ENCODE measurements around the gene GLIPR1L2.
A peak's percentile ranks its signal among the peaks of the same experiment; 100 is the strongest.
"Not testable (repeated sequence)": the region's sequence is repeated elsewhere in the genome, so short reads cannot be mapped to it uniquely, and the experiment has no call there.

GLIPR1L2 gene

DNA sequence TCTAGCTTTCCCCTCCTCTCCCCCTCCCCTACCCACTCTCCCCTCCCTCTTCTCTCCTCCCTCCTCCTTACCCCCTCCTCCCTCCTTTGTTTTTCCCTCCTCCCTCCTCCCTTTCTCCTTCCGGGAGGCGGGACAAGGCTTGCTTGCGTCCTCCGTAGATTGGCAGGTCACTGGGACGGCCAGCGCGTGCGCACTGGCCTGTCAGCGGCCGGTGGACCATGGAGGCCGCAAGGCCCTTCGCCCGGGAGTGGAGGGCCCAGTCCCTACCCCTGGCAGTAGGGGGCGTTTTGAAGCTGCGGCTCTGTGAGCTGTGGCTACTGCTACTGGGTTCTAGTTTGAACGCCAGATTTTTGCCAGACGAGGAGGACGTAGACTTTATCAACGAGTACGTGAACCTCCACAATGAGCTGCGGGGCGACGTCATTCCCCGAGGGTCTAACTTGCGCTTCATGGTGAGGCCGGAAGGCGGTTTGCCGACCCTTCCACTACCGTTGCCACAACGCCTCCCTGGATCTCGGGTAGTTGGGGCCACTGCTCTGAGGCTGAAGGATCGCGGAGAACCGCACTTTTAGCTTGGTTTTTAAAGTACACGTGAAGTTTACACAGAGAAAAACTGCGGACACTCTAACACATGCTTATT is at the start of gene GLIPR1L2:
TSS of gene GLIPR1L2 (plus strand) at position 191 of the 640 bp plus-strand sequence. CDS start at position 219, 28 bp downstream.
- peak; percentile 97 for FAIRE-seq

DNA sequence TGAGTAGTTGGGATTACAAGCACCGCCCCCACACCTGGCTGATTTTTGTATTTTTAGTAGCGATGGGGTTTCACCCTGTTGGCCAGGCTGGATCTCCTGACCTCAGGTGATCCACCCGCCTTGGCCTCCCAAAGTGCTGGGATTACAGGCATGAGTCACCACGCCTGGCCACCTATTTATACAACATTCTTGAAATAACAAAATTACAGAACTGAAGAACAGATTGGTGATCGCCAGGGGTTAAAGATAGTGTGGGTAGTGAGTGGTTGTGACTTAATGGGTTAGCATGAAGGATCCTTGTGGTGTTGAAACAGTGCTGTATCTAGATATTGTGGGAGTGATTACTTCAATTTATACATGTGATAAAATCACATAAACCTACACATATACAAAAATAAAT is 49.0 kb upstream of the GLIPR1L2 start:
- no peak for FAIRE-seq

DNA sequence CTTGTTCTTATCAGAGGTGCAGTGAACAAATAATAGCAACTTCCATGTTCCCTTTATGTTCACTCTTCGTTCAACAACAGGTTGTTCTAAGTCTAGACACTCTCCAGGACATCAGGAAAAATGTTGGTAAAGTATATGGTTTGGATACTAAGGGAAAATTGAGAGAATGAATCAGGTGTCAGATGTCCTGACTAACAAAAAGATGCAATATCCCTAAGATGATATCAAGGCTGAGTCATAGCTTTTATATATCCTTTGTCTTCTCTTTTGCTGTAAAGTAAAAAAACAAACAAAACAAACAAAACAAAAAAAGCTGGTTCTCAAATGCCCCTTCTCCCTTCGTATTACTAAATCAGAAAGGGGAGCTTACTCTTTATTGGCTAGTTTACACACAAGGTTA is 45.4 kb upstream of the GLIPR1L2 start:
- no peak for FAIRE-seq

DNA sequence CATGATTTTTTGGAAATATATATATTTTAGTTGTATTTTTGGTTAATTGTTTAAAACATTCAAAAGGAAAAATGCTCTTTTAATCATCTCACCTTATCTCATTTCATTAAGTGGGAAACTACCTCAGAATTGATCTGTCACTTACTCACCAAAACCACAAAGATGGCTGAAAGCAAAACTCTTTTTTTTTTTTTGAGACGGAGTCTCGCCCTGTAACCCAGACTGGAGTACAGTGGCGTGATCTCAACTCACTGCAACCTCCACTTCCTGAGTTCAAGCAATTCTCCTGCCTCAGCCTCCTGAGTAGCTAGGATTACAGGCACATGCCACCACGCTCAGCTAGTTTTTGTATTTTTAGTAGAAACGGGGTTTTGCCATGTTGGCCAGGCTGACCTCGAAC is 44.7 kb upstream of the GLIPR1L2 start:
- not testable (repeated sequence) for FAIRE-seq

DNA sequence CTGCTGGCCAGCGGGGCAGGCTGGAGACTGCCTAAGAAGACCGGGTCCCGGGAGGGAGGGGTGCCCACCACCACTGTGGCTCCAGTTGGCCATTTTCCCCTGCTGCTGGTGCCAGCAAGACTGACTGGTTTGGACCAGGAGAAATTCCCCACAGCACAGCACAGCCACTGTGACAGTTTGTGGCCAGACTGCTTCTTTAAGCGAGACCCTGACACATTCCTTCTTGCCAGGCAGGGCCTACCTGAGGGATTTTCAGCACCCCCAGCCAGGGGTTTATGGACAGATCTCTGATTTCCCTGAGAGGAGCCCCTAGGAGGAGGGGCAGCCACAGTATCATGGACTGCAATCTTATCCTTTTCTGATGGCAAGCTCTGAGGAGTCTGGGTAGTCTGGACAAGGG is 40.9 kb upstream of the GLIPR1L2 start:
- FAIRE-seq, result no peak

- no peak for FAIRE-seq
Measured at GRCh38 chr12:75350413-75350812, 40.5 kb upstream of the GLIPR1L2 start.

- no peak for FAIRE-seq
Measured at GRCh38 chr12:75354011-75354410, 36.9 kb upstream of the GLIPR1L2 start.

GRCh38 chr12:75360920-75361319 is 30.0 kb upstream of the GLIPR1L2 start:
- no peak for FAIRE-seq

- no peak for FAIRE-seq
Measured at GRCh38 chr12:75361408-75361807, 29.5 kb upstream of the GLIPR1L2 start.

GRCh38 chr12:75364919-75365318 is 26.0 kb upstream of the GLIPR1L2 start:
- FAIRE-seq, result no peak

GRCh38 chr12:75366629-75367028 is 24.3 kb upstream of the GLIPR1L2 start:
- no peak for FAIRE-seq

- no peak for FAIRE-seq
Measured at GRCh38 chr12:75374971-75375370, 15.9 kb upstream of the GLIPR1L2 start.

DNA sequence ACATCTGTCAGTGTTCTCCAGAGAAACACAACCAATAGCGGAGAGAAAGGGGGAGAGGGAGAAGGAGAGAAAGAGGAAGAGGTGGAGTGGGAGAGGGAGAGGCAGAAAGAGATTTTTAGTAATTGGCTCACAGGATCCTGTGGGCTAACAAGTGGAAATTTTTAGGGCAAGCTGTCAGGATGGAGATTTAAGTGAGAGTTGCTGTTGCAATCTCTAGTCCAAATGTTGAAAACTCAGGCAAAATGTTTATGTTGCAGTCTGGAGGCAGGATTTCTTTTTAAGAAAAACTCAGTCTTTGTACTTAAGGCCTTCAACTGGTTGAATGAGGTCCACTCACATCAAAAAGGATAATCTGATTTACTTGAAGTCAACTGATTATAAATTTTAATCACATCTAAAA is 12.5 kb upstream of the GLIPR1L2 start:
- FAIRE-seq, result no peak

GRCh38 chr12:75389061-75389460 is 1.8 kb upstream of the GLIPR1L2 start:
- FAIRE-seq, result peak; percentile 21

- peak; percentile 71 for FAIRE-seq
Measured at GRCh38 chr12:75389706-75390105, 1.2 kb upstream of the GLIPR1L2 start.

DNA sequence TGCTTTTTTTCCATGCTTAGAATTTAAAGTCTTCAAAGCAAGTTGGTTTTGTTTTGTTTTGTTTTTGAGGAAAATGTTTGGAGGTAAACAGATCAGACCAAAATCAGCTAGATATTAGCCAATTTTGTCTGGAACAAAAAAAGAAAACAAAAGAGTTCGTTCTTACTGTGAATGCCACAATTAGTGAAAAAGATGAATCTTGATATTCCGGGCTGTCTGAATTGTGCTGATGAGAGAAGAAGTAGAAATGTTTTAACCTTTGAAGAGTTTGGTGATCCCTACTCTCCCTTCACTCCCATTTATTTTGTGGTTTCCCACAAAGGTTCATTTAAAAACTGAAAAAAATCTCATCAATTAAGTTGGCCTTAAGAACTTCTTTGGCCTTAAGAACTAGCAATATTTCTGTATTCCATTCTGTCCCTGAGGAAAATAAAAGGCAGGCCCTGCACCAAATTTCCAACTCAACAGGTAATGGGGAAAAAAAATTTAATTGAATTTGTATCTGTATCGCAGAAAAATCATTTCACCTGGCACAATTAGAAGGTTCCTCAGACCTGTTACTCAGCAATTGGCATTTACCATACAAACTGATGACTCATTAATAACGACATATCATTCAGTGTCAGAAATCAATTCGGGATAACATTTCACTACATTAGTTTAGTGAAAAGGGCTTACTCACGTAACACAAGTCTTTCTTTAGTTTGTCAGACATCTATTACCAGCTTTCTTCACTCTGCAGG is 562 bp upstream of the GLIPR1L2 start:
- FAIRE-seq, result no peak

- peak; percentile 73 for FAIRE-seq
Measured at GRCh38 chr12:75404231-75404630, 13.3 kb downstream of the GLIPR1L2 start.

GRCh38 chr12:75407683-75408082 is 16.8 kb downstream of the GLIPR1L2 start:
- FAIRE-seq, result no peak

GRCh38 chr12:75409830-75410229 is 18.9 kb downstream of the GLIPR1L2 start:
- no peak for FAIRE-seq

DNA sequence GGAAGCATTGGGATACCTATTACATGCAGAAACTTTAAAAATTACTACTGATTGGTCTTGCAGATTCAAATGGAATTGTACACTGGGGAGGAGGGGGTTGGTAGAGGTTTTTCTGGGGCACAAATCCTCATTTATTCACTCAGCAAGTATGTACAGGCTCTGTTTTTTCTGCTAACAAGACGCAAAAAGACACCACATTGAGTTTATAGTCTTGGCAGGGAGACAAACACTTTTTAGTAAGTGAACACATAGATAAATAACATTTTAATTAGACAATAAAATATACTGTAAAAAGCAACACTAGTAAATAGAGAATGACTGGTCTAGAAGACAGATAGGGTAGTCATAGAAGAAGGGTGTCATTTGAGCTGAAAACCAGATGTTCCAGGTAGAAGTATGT is 23.8 kb downstream of the GLIPR1L2 start:
- no peak for FAIRE-seq

DNA sequence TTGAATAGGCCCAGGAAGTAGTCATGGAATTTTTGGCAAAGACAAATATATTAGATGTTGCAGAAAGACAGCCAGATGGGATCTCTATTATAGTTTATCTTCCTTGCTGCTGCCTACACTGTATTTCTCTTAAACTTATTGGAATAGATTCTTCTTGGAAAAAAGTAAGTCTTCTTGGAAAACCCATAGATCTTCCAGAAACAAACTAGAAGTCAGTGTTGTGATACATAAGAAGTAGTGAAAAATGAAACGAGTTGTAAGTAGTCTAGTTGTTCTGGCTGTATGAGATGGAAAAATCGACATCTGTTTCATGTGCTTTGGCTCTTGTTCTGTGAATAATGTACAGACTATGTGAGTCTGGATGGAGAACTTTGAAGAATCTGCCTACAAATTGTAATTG is 29.0 kb downstream of the GLIPR1L2 start:
- FAIRE-seq, result no peak

- FAIRE-seq, result no peak
Measured at GRCh38 chr12:75427491-75427890, 36.6 kb downstream of the GLIPR1L2 start.

GRCh38 chr12:75428767-75429166 is 37.9 kb downstream of the GLIPR1L2 start:
- no peak for FAIRE-seq

GRCh38 chr12:75432924-75433323 is 42.0 kb downstream of the GLIPR1L2 start:
- no peak for FAIRE-seq

- no peak for FAIRE-seq
Measured at GRCh38 chr12:75437564-75437963, 46.7 kb downstream of the GLIPR1L2 start.

Data from A204.1 (cell line).